DND-41 (cell line): Measurements from ENCODE around the gene PSMG4.

Source experiments
- EZH2 ChIP-seq: IDR thresholded peaks from 3 replicates; pipeline ENCODE4 v1.6.1; 2012; ENCODE audit warnings: borderline replicate concordance, low read depth, mild to moderate bottlenecking, moderate library complexity, low read length, inconsistent platforms; ENCODE audit not compliant: severe bottlenecking
- TF ChIP-seq, protein P1 (sequence below): IDR thresholded peaks from 2 replicates; pipeline ENCODE4 v1.5.1; 2012; ENCODE audit warnings: borderline replicate concordance, low read length, moderate library complexity, mild to moderate bottlenecking; ENCODE audit not compliant: poor library complexity, severe bottlenecking; ENCODE audit errors: extremely low read depth

DNA sequence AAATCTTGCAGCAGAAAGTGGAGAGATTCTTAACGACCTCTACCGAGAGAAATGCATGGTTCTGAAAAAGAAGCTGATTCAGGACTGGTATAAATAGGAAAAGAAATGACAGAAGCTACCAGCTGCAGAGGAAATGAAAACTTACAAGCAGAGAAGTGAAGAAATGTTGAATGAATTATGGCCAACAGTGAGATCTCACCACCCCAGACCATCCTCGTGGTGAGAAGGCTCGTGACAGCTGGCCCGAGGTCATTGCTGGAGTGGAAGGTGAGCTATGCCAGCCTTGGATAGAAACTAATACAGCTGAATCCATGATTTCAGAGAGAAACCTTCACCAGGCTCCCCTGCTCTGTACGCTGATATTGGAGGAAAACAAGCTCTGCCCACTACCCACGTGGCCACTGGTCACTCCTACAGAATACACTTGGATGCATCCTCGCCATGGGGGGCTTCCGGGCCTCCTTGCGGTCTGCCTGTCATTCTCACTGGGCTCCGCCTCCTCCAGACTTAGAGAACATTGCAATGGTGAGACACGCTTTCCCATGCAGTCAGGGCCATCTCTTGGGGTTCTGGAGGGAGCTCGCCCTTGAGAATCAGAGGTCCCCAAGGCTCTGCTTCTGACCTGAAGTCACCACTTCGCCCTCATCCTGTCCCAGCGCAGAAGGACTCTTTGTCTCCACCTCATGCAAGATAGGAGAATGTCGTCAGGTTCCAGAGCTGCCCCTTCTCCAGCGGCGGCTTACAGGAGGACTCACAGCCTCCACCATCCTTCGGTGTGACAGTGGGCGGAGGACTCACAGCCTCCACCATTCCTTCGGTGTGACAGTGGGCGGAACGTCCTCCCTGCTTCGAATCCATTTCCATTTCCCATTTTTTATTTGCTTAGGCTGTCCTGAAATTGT lies 20.7 kb upstream of the PSMG4 start:
- TF ChIP-seq, protein P1, sequence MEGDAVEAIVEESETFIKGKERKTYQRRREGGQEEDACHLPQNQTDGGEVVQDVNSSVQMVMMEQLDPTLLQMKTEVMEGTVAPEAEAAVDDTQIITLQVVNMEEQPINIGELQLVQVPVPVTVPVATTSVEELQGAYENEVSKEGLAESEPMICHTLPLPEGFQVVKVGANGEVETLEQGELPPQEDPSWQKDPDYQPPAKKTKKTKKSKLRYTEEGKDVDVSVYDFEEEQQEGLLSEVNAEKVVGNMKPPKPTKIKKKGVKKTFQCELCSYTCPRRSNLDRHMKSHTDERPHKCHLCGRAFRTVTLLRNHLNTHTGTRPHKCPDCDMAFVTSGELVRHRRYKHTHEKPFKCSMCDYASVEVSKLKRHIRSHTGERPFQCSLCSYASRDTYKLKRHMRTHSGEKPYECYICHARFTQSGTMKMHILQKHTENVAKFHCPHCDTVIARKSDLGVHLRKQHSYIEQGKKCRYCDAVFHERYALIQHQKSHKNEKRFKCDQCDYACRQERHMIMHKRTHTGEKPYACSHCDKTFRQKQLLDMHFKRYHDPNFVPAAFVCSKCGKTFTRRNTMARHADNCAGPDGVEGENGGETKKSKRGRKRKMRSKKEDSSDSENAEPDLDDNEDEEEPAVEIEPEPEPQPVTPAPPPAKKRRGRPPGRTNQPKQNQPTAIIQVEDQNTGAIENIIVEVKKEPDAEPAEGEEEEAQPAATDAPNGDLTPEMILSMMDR = no peak
- TF ChIP-seq EZH2 = no peak
